Measurements from ENCODE around the gene GGNBP2.

- no peak for TF ChIP-seq GATA2 (IDR thresholded peaks at IDR 0.05; ENCODE audit: low read depth, low read length)
- TF ChIP-seq GATA3 (IDR thresholded peaks at IDR 0.05; ENCODE audit: low read depth, low read length), result no peak
Measured at GRCh38 chr17:36629252-36629847, 84.6 kb downstream of the GGNBP2 start.
